Astrocyte (in vitro differentiated cells and primary cell): ENCODE measurements around the gene TRIM72.

Experiments used
- EZH2 ChIP-seq: IDR thresholded peaks from 2 replicates; pipeline ENCODE4 v1.6.1; 2012; ENCODE audit warnings: mild to moderate bottlenecking, low read length, inconsistent platforms; ENCODE audit not compliant: insufficient read depth
- TF ChIP-seq, protein P1 (sequence below): IDR thresholded peaks from 2 replicates; pipeline ENCODE4 v1.5.1; 2011; ENCODE audit warnings: low read depth, mild to moderate bottlenecking, inconsistent platforms, low read length, moderate library complexity; ENCODE audit not compliant: insufficient read depth

DNA sequence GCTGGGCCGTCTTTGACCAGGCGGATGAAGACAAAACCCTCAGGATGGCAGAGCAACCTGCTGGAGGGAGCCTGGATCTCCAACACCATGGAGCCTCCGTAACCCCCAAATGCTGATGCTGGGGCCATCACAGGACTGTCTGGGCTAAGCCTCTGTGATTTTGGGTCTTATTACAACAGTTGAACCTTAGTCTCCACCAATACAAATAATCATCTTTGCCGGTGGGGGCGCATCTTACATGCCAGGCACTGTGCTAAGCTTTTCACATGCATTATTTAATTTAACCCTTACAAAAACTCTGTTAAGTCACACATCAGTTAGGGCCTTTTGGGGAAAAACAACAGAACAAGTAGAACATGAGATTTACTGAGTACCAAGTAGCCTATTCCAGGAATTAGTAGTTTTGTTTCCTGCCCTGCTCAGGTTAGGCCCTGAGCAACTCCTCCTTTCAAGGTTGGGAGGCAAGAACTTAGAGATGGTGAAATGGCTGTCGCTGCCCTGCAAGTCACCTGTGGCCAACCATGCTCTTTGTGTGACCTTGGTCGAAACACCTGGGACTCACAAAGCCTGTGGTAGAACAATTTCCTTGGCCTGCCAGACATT, 37.0 kb downstream of the TRIM72 start:
- TF ChIP-seq, protein P1, sequence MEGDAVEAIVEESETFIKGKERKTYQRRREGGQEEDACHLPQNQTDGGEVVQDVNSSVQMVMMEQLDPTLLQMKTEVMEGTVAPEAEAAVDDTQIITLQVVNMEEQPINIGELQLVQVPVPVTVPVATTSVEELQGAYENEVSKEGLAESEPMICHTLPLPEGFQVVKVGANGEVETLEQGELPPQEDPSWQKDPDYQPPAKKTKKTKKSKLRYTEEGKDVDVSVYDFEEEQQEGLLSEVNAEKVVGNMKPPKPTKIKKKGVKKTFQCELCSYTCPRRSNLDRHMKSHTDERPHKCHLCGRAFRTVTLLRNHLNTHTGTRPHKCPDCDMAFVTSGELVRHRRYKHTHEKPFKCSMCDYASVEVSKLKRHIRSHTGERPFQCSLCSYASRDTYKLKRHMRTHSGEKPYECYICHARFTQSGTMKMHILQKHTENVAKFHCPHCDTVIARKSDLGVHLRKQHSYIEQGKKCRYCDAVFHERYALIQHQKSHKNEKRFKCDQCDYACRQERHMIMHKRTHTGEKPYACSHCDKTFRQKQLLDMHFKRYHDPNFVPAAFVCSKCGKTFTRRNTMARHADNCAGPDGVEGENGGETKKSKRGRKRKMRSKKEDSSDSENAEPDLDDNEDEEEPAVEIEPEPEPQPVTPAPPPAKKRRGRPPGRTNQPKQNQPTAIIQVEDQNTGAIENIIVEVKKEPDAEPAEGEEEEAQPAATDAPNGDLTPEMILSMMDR = no peak
- no peak for TF ChIP-seq EZH2
